ENCODE measurements around the gene FKBP1C. TPM values are rescaled to one million over a fixed set of nuclear protein-coding genes. Genes with fewer than 3 reads are reported as not detected.
"Not testable (repeated sequence)": the region's sequence is repeated elsewhere in the genome, so short reads cannot be mapped to it uniquely, and the experiment has no call there.

FKBP1C gene
- polyA plus RNA-seq, 3 donors from 2014 or later, result 0.21 TPM; not detected in 2

DNA sequence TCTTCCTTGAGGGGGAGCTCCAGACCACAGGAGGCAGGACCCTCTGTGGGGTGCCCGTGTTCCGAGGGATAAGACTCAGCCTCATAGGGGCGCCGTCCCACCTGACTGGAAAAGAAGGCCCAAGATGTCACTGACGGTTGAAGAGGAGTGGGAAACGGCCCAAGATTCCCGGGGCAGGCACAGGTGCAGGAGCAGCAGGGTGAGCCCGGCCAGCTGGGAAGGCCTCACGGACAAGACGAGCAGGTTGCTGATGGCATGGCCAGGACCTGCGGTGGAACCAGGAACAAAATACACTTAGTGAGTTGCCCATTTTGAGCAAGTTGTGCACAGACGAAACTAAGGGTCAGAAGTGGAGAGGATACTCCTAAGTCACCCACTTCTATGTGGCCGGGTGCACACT is 18.8 kb downstream of the FKBP1C start:
- not testable (repeated sequence) for H3K4me3 Mint-ChIP-seq; H3K4me1 Mint-ChIP-seq; H3K27me3 Mint-ChIP-seq (ENCODE audit: low read depth in 3 of 3); H3K36me3 Mint-ChIP-seq; H3K27ac Mint-ChIP-seq; DNase-seq
- peaks cover 4 to 31% (median 21%) of the 10 kb centered on the region in 6 donors for H3K9me3 Mint-ChIP-seq

DNA sequence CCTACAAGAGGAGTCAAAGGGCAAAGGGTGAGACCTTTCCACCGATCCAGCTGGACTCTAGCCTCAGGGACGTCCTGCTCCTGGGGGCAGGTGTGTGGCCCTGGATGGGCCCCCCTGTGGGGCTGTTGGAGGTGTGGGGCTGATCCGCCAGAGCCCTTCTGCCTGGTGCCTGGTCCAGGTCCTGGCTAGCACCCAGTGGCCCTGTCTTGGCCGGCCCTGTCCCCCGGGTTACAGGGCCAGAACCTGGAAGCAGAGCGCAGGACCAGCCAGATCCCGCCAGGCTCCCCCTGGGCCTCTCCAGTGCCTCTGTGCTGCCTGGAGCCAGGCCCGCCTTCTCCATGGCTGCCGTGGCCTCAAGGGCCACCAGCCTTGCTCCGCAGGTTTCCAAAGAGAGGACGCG is 19.2 kb downstream of the FKBP1C start:
- not testable (repeated sequence) for H3K27ac Mint-ChIP-seq; H3K36me3 Mint-ChIP-seq; DNase-seq; H3K4me3 Mint-ChIP-seq; H3K27me3 Mint-ChIP-seq (ENCODE audit: low read depth in 3 of 3); H3K4me1 Mint-ChIP-seq
- peaks cover 4 to 32% (median 22%) of the 10 kb centered on the region in 6 donors for H3K9me3 Mint-ChIP-seq

DNA sequence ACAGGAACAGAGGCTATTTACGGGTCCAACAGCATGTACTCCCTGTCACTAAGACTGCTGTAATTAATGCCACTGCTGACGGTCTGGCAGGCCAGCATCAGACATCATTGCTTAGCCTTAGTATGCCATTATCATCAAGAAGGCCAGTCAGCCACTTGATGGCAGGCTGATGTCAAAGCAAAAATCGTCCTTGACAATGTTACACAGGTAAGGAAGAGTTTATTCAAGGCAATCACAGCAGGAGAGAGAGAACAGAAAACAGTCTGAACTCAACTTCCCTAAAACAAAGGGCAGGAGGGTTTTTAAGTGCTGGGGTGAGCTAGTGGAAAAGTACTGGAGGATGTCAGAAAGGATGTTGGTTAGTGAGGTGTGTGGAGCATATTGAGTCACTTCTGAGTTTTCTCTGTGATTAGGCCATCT is 25.1 kb downstream of the FKBP1C start:
- Mint-ChIP-seq H3K9me3 (peaks cover 6 to 55% (median 25%) of the 10 kb centered on the region in 6 donors), H3K27ac (no peak overlapping the region), H3K27me3 (ENCODE audit: low read depth in 3 of 3) (no peaks in the 10 kb centered on the region), H3K4me1 (no peaks in the 10 kb centered on the region), H3K4me3 (no peak overlapping the region), H3K36me3 (peaks cover 0 to 8% (median 0%) of the 10 kb centered on the region in 3 donors)
- DNase-seq, result no peak

DNA sequence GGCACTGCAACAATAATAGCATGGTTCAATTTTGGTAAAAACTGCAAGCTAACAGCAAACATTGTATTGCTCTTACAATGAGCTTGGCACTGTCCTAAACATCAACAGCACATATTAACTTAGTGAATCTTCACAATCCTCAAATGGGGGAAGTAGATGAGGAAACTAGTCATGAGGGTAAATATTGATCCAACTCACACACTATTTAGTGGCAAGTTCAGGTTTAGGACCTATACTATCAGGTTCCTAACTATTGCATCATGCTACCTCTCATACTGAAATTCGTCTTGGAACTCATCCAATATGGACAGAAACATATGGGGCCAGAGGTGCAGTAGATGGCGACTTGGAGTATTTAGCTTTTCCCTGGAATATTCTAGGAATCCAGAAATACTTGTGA is 34.2 kb downstream of the FKBP1C start:
- Mint-ChIP-seq H3K36me3 (peaks cover 0 to 3% (median 0%) of the 10 kb centered on the region in 3 donors), H3K27ac (no peak overlapping the region), H3K4me3 (no peak overlapping the region), H3K4me1 (no peaks in the 10 kb centered on the region), H3K27me3 (ENCODE audit: low read depth in 3 of 3) (no peaks in the 10 kb centered on the region), H3K9me3 (peaks cover 0 to 10% (median 2%) of the 10 kb centered on the region in 6 donors)
- no peak for DNase-seq

DNA sequence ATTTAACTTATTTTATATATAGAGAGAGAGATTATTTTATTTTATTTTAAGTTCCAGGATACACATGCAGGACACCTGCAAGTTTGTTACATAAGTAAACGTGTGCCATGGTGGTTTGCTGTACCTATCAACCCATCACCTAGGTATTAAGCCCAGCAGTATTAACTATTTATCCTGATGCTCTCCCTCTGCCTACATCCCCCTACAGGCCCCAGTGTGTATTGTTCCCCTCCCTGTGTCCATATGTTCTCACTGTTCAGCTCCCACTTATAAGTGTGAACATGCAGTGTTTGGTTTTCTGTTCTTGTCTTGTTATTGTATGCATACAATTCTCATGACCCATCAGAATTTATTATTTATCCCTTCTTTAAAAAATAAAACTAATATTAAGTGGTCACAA is 34.6 kb downstream of the FKBP1C start:
- Mint-ChIP-seq H3K4me3 (no peak overlapping the region), H3K27me3 (ENCODE audit: low read depth in 3 of 3) (no peaks in the 10 kb centered on the region), H3K36me3 (peaks cover 0 to 3% (median 0%) of the 10 kb centered on the region in 3 donors), H3K9me3 (peaks cover 0 to 10% (median 2%) of the 10 kb centered on the region in 6 donors), H3K27ac (no peak overlapping the region), H3K4me1 (no peaks in the 10 kb centered on the region)
- DNase-seq, result no peak

DNA sequence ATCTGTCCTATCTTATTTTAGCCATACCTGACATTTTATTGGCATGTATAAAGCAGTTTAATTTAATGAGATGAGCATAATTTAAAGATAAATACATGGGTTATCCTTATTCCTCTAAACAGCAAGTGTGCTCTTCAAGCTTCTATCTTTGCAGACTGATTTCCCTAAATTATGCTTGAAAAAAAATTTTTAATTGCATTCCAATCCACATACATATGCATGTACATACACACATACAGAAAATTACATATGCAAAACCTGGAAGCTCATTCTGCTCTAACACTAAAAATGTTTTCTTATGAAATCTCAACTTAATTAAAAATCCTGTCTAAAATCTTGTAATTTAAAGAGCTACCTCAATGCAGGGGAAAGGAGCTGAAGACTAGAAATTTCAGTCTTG is 35.3 kb downstream of the FKBP1C start:
- peaks cover 0 to 9% (median 2%) of the 10 kb centered on the region in 6 donors for H3K9me3 Mint-ChIP-seq
- no peaks in the 10 kb centered on the region for H3K4me1 Mint-ChIP-seq
- DNase-seq, result no peak
- peaks cover 0 to 3% (median 0%) of the 10 kb centered on the region in 3 donors for H3K36me3 Mint-ChIP-seq
- no peaks in the 10 kb centered on the region for H3K27me3 Mint-ChIP-seq (ENCODE audit: low read depth in 3 of 3)
- H3K27ac Mint-ChIP-seq, result no peak overlapping the region
- H3K4me3 Mint-ChIP-seq, result no peak overlapping the region

DNA sequence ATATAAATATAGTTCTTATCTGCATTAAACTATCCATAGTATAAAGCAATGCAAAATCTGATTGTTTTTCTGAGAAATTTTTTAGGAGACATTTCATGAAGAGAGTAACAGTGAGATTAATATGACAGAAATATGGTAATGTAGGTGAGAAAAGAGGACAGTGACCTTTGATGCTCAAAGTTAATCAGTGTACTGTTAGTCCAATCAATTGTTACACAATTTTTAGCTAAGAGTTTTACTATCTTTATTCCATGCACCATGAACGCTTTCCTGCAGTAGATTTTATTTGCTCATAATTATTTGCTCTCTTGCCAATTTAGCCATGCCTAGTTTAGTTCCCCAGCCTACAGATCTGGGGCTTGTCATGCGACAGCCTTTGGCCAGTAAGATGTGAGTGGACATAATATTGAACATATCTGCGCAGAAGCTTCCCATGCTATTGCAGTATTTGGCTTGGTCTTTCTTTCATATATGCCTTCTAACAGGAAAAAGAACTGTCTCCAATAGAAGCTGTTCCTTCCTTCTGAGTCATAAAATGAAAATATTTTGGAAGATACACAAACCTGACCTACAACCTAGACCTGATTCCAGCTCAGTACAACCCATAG is 38.7 kb downstream of the FKBP1C start:
- Mint-ChIP-seq H3K9me3 (peaks cover 2 to 13% (median 4%) of the 10 kb centered on the region in 6 donors), H3K4me1 (no peaks in the 10 kb centered on the region)

DNA sequence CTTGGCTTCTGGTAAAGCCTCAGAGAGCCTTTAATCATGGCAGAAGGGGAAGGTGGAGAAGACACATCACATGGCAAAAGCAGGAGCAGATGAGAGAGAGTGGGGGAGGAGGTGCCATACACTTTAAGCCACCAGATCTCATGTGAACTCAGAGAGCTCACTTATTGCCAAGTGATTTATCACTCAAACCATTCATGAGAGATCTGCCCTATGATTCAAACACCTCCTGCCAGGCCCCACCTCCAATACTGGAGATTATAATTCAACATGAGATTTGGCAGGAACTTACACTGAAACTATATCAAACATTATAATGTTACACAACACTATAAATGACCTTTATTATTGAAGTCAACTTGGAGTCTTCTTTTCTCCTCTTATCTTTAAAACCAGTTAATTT is 47.9 kb downstream of the FKBP1C start:
- DNase-seq, result no peak
- Mint-ChIP-seq H3K4me3 (no peak overlapping the region), H3K9me3 (peaks cover 1 to 21% (median 12%) of the 10 kb centered on the region in 6 donors), H3K27me3 (ENCODE audit: low read depth in 3 of 3) (peaks cover 0 to 4% (median 2%) of the 10 kb centered on the region in 3 donors), H3K4me1 (no peaks in the 10 kb centered on the region), H3K36me3 (peaks cover 0 to 3% (median 0%) of the 10 kb centered on the region in 3 donors), H3K27ac (no peak overlapping the region)

More for the DNA sequence above, 38.7 kb downstream of the FKBP1C start:
- Mint-ChIP-seq H3K4me3 (no peak overlapping the region), H3K27me3 (ENCODE audit: low read depth in 3 of 3) (peaks cover 0 to 4% (median 2%) of the 10 kb centered on the region in 3 donors), H3K27ac (no peak overlapping the region), H3K36me3 (peaks cover 0 to 3% (median 0%) of the 10 kb centered on the region in 3 donors)
- no peak for DNase-seq

DNA sequence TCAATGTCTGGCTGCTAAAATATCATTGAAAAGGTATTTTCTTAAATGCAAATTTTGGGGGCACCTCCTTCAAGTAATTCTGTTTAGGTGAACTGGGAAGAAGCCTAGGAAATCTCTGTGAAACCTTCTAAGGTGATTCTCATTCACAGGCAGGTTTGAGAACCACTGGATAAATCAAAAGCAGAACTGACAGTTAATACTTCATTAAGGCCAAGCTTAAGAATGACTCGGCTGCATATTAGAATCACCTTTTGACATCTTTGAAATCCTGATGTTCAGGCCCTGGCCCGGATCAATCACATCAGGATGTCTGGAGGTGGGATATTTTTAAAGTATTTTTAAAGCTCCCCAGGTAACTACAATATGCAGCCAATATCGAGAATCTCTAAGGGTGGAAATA is 50.6 kb downstream of the FKBP1C start:
- no peaks in the 10 kb centered on the region for H3K4me1 Mint-ChIP-seq
- H3K9me3 Mint-ChIP-seq, result peaks cover 0 to 11% (median 7%) of the 10 kb centered on the region in 6 donors
- no peaks in the 10 kb centered on the region for H3K27me3 Mint-ChIP-seq (ENCODE audit: low read depth in 3 of 3)
- no peak overlapping the region for H3K27ac Mint-ChIP-seq
- no peak for DNase-seq
- H3K36me3 Mint-ChIP-seq, result no peaks in the 10 kb centered on the region
- H3K4me3 Mint-ChIP-seq, result no peak overlapping the region

Other genes starting within 250 kb of the FKBP1C start
- not detected for gene LGSN, start 108.5 kb downstream of the FKBP1C start, polyA plus RNA-seq